Tibial nerve (tissue), 4 donors: Measurements from ENCODE around the gene GNA12. TPM values are rescaled to one million over a fixed set of nuclear protein-coding genes. Genes with fewer than 3 reads are reported as not detected.

Source experiments
- DNase-seq, 2 donors: peaks; one replicate each; pipeline ENCODE4 v3.0.0-alpha.2; 2019; ENCODE audit warnings: low spot score in 2 of 2
- H3K27ac ChIP-seq, 4 donors: fragments of 200-600 bp; sonication (generic) in 3 of 4; one replicate each; pipeline ENCODE4 v1.5.1; 2017 to 2019; ENCODE audit warnings: mild to moderate bottlenecking in 1 of 4
- H3K27me3 ChIP-seq, 2 donors: fragments of 200-600 bp; sonication (generic) in 1 of 2; one replicate each; pipeline versions ENCODE4 v1.5.1 to v1.6.0; 2017 to 2019
- H3K36me3 ChIP-seq, 3 donors: fragments of 200-600 bp; sonication (generic); one replicate each; pipeline ENCODE4 v1.5.1; 2018 to 2019
- H3K4me1 ChIP-seq, 4 donors: fragments of 200-600 bp; sonication (generic) in 3 of 4; one replicate each; pipeline ENCODE4 v1.5.1; 2017 to 2019
- H3K4me3 ChIP-seq, 4 donors: fragments of 200-600 bp; sonication (generic) in 3 of 4; one replicate each; pipeline ENCODE4 v1.5.1; 2017 to 2019; ENCODE audit warnings: mild to moderate bottlenecking in 1 of 4, moderate library complexity in 1 of 4
- H3K9me3 ChIP-seq, 4 donors: fragments of 200-600 bp; sonication (generic) in 3 of 4; one replicate each; pipeline ENCODE4 v1.5.1; 2017 to 2019
- CTCF ChIP-seq, 5 experiments: fragments of 200-600 bp in 3 of 5; fragments of 450-650 bp in 2 of 5; sonication (generic) in 3 of 5; IDR thresholded peaks; one replicate each; pipeline ENCODE4 v1.5.1; 2016 to 2019; ENCODE audit warnings: antibody characterized with exemption in 5 of 5, mild to moderate bottlenecking in 3 of 5, moderate library complexity in 2 of 5
- EP300 ChIP-seq, 2 donors: sonication (generic); formaldehyde crosslinking; IDR thresholded peaks; one replicate each; pipeline ENCODE4 v1.6.1; 2017; ENCODE audit warnings: antibody characterized with exemption in 2 of 2, mild to moderate bottlenecking in 1 of 2
- POLR2A ChIP-seq, 2 donors: fragments of 450-650 bp; IDR thresholded peaks; one replicate each; pipeline ENCODE4 v1.6.1; 2017; ENCODE audit warnings: antibody characterized with exemption in 2 of 2, mild to moderate bottlenecking in 2 of 2, moderate library complexity in 2 of 2
- WGBS, 2 donors: methylation state at CpG; one replicate each; pipeline ENCODE4 v1.1.5; 2018; 5-methylcytosine and 5-hydroxymethylcytosine counted together
- total RNA-seq, 4 donors: library from RNA; depleted of rRNA; stranded (reverse); fragments of >200 nt; gene quantifications; one replicate each; pipeline ENCODE4 v1.1.0, GENCODE V29; 2016

GNA12 gene
- total RNA-seq, 4 donors from 2014 or later: 21.3 to 36.0 (median 29.4) TPM

- 90 to 91% methylated on average over 19 of the region's 19 CpGs for WGBS, 2 donors
- TF ChIP-seq EP300 (IDR thresholded peaks at IDR 0.05) (no peak), CTCF (IDR thresholded peaks at IDR 0.05) (no peak)
- Histone ChIP-seq H3K4me1 (peaks cover 0 to 21% (median 0%) of the 10 kb centered on the region in 4 donors), H3K9me3 (no peaks in the 10 kb centered on the region), H3K27me3 (no peaks in the 10 kb centered on the region), H3K4me3 (no peak overlapping the region), H3K27ac (no peak overlapping the region), H3K36me3 (peaks cover 0 to 28% (median 0%) of the 10 kb centered on the region in 3 donors)
- DNase-seq: no peak
These were observed 10.8 kb downstream of the GNA12 start for GRCh38 chr7:2833083-2833910.

GRCh38 chr7:2832461-2832860 lies 11.6 kb downstream of the GNA12 start:
- H3K4me1 ChIP-seq: peaks cover 0 to 16% (median 0%) of the 10 kb centered on the region in 4 donors
- no peak overlapping the region for H3K4me3 ChIP-seq
- 93 to 95% methylated on average over 12 of the region's 12 CpGs for WGBS, 2 donors
- H3K27me3 ChIP-seq: no peaks in the 10 kb centered on the region
- no peak for DNase-seq
- peaks cover 0 to 27% (median 0%) of the 10 kb centered on the region in 3 donors for H3K36me3 ChIP-seq
- TF ChIP-seq EP300 (IDR thresholded peaks at IDR 0.05) (no peak), CTCF (IDR thresholded peaks at IDR 0.05) (no peak), POLR2A (IDR thresholded peaks at IDR 0.05) (no peak)
- no peak overlapping the region for H3K27ac ChIP-seq
- H3K9me3 ChIP-seq: no peaks in the 10 kb centered on the region

GRCh38 chr7:2830609-2831376 lies 13.3 kb downstream of the GNA12 start:
- TF ChIP-seq CTCF (IDR thresholded peaks at IDR 0.05): no peak
- TF ChIP-seq EP300 (IDR thresholded peaks at IDR 0.05): no peak
- TF ChIP-seq POLR2A (IDR thresholded peaks at IDR 0.05): no peak
- Histone ChIP-seq H3K4me1 (peaks cover 0 to 13% (median 0%) of the 10 kb centered on the region in 4 donors), H3K27me3 (no peaks in the 10 kb centered on the region), H3K27ac (no peak overlapping the region), H3K4me3 (no peak overlapping the region), H3K36me3 (peaks cover 0 to 19% (median 0%) of the 10 kb centered on the region in 3 donors), H3K9me3 (no peaks in the 10 kb centered on the region)
- 86 to 91% methylated on average over 8 of the region's 8 CpGs for WGBS, 2 donors
- DNase-seq: no peak

- WGBS, 2 donors: 86 to 88% methylated on average over 5 of the region's 5 CpGs
- no peak for DNase-seq
- peaks cover 0 to 26% (median 2%) of the 10 kb centered on the region in 4 donors for H3K4me1 ChIP-seq
- H3K4me3 ChIP-seq: no peak overlapping the region
- H3K27ac ChIP-seq: no peak overlapping the region
- H3K9me3 ChIP-seq: no peaks in the 10 kb centered on the region
- no peaks in the 10 kb centered on the region for H3K27me3 ChIP-seq
- TF ChIP-seq CTCF (IDR thresholded peaks at IDR 0.05) (no peak), EP300 (IDR thresholded peaks at IDR 0.05) (no peak), POLR2A (IDR thresholded peaks at IDR 0.05) (no peak)
- H3K36me3 ChIP-seq: peaks cover 0 to 15% (median 0%) of the 10 kb centered on the region in 3 donors
These were observed 15.1 kb downstream of the GNA12 start for GRCh38 chr7:2829040-2829439.

GRCh38 chr7:2826771-2827170 lies 17.3 kb downstream of the GNA12 start:
- no peak for DNase-seq
- Histone ChIP-seq H3K9me3 (no peaks in the 10 kb centered on the region), H3K27ac (no peak overlapping the region), H3K27me3 (no peaks in the 10 kb centered on the region), H3K4me1 (peaks cover 0 to 43% (median 12%) of the 10 kb centered on the region in 4 donors), H3K36me3 (peaks cover 0 to 10% (median 0%) of the 10 kb centered on the region in 3 donors), H3K4me3 (no peak overlapping the region)
- 76 to 80% methylated on average over 2 of the region's 2 CpGs for WGBS, 2 donors
- no peak for TF ChIP-seq EP300 (IDR thresholded peaks at IDR 0.05)
- no peak for TF ChIP-seq POLR2A (IDR thresholded peaks at IDR 0.05)
- no peak for TF ChIP-seq CTCF (IDR thresholded peaks at IDR 0.05)
